GM20431 (cell line): ENCODE measurements around the gene ROM1.
"Not testable (repeated sequence)": the region's sequence is repeated elsewhere in the genome, so short reads cannot be mapped to it uniquely, and the experiment has no call there.

Source experiments
- in situ Hi-C: fragments of 300-500 bp; cut with MseI, MboI; formaldehyde crosslinking; loops from one replicate; pipeline ENCODE4 v1.15.0; 2020; ENCODE audit warnings: low sequenced_read_pairs; ENCODE audit not compliant: unreplicated experiment

The ROM1 gene

GRCh38 chr11:62585356-62585755 is 27.7 kb upstream of the ROM1 start:
- in situ Hi-C loops, result not testable (repeated sequence)

GRCh38 chr11:62588966-62589637 is 24.0 kb upstream of the ROM1 start:
- in situ Hi-C loops, result no loop called here

GRCh38 chr11:62591448-62592145 is 21.5 kb upstream of the ROM1 start, which contains the start of gene TUT1:
TUT1 (minus strand) TSS chr11:62591523; CDS start chr11:62591485, 38 bp downstream.
- in situ Hi-C loops, result no loop called here

- in situ Hi-C loops, result no loop called here
Measured at GRCh38 chr11:62592146-62592815, 20.8 kb upstream of the ROM1 start.

- in situ Hi-C loops, result no loop called here
Measured at GRCh38 chr11:62592989-62593421, 20.1 kb upstream of the ROM1 start.

GRCh38 chr11:62593434-62594044 is 19.5 kb upstream of the ROM1 start:
- in situ Hi-C loops, result no loop called here

- in situ Hi-C loops, result no loop called here
Measured at GRCh38 chr11:62595124-62595523, 17.9 kb upstream of the ROM1 start.

- in situ Hi-C loops, result no loop called here
Measured at GRCh38 chr11:62599069-62599696, 13.9 kb upstream of the ROM1 start.

GRCh38 chr11:62599901-62600300 is 13.2 kb upstream of the ROM1 start:
- in situ Hi-C loops, result no loop called here

- in situ Hi-C loops, result no loop called here
Measured at GRCh38 chr11:62600367-62601121, 12.5 kb upstream of the ROM1 start.

GRCh38 chr11:62601122-62601371 is 12.0 kb upstream of the ROM1 start:
- in situ Hi-C loops, result no loop called here

- in situ Hi-C loops, result no loop called here
Measured at GRCh38 chr11:62601372-62602140, 11.5 kb upstream of the ROM1 start, which contains the start of gene MTA2. MTA2 (minus strand) TSS chr11:62601865; CDS start chr11:62601450, 415 bp downstream.

- in situ Hi-C loops, result no loop called here
Measured at GRCh38 chr11:62602141-62603071, 10.7 kb upstream of the ROM1 start.

GRCh38 chr11:62603072-62603408 is 10.0 kb upstream of the ROM1 start:
- in situ Hi-C loops, result no loop called here

- in situ Hi-C loops, result no loop called here
Measured at GRCh38 chr11:62603776-62604299, 9.2 kb upstream of the ROM1 start.

GRCh38 chr11:62604460-62605120 is 8.5 kb upstream of the ROM1 start:
- in situ Hi-C loops, result no loop called here

GRCh38 chr11:62605467-62605866 is 7.6 kb upstream of the ROM1 start:
- in situ Hi-C loops, result no loop called here
